ENCODE measurements around the gene APMAP.

DNA sequence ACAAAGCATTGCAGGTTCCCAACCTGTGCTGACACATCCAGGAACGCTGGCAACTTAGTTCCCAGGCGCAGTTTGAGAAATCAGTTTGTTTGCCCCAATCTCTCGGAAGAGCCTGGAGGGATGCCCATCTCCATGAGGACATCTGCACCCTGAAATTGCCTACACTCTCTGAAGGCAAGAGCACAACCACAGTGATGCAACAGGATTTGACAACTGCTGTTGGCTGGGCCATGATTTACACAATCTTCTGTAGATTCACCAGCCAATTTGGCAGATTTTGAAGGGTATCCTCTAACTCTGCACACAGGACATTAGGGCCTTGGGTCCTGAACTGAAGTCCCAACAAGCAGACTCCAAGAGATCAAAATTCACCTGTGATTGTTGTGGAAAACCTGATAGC lies 3.4 kb downstream of the APMAP start:
- TF ChIP-seq, protein P1, sequence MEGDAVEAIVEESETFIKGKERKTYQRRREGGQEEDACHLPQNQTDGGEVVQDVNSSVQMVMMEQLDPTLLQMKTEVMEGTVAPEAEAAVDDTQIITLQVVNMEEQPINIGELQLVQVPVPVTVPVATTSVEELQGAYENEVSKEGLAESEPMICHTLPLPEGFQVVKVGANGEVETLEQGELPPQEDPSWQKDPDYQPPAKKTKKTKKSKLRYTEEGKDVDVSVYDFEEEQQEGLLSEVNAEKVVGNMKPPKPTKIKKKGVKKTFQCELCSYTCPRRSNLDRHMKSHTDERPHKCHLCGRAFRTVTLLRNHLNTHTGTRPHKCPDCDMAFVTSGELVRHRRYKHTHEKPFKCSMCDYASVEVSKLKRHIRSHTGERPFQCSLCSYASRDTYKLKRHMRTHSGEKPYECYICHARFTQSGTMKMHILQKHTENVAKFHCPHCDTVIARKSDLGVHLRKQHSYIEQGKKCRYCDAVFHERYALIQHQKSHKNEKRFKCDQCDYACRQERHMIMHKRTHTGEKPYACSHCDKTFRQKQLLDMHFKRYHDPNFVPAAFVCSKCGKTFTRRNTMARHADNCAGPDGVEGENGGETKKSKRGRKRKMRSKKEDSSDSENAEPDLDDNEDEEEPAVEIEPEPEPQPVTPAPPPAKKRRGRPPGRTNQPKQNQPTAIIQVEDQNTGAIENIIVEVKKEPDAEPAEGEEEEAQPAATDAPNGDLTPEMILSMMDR (IDR thresholded peaks at IDR 0.05; ENCODE audit: low read depth, low read length) = no peak
- no peak for TF ChIP-seq EZH2phosphoT487 (IDR thresholded peaks at IDR 0.05; ENCODE audit: low read depth)

Data from OCI-LY3 (cell line).